Sigmoid colon (tissue), 7 donors: ENCODE measurements around the gene NMUR1. TPM values are rescaled to one million over a fixed set of nuclear protein-coding genes. Genes with fewer than 3 reads are reported as not detected.

Experiments
- DNase-seq: peaks from one replicate; pipeline ENCODE4 v3.0.0-alpha.2; 2019
- H3K27ac ChIP-seq, 4 donors: fragments of 200-600 bp; sonication (generic); one replicate each; pipeline ENCODE4 v1.5.1; 2016 to 2019; ENCODE audit warnings: mild to moderate bottlenecking in 1 of 4
- H3K27me3 ChIP-seq, 3 donors: fragments of 200-600 bp; sonication (generic); one replicate each; pipeline ENCODE4 v1.5.1; 2019; ENCODE audit warnings: mild to moderate bottlenecking in 1 of 3
- H3K36me3 ChIP-seq, 4 donors: fragments of 200-600 bp; sonication (generic); one replicate each; pipeline ENCODE4 v1.5.1; 2016 to 2019
- H3K4me1 ChIP-seq, 4 donors: fragments of 200-600 bp; sonication (generic); one replicate each; pipeline ENCODE4 v1.5.1; 2017 to 2019
- H3K4me3 ChIP-seq, 4 donors: fragments of 200-600 bp; sonication (generic); one replicate each; pipeline ENCODE4 v1.5.1; 2017 to 2019; ENCODE audit warnings: mild to moderate bottlenecking in 2 of 4, moderate library complexity in 1 of 4
- H3K9me3 ChIP-seq, 4 donors: fragments of 200-600 bp in 3 of 4; sonication (generic) in 3 of 4; one replicate each; pipeline versions ENCODE4 v1.5.1 to v1.6.1; 2013 to 2019
- EP300 ChIP-seq, 4 donors: sonication (generic); formaldehyde crosslinking; IDR thresholded peaks; one replicate each; pipeline ENCODE4 v1.6.1; 2017; ENCODE audit warnings: antibody characterized with exemption in 4 of 4
- POLR2A ChIP-seq, 2 donors: fragments of 450-650 bp; IDR thresholded peaks; one replicate each; pipeline ENCODE4 v1.6.1; 2016; ENCODE audit warnings: antibody characterized with exemption in 2 of 2, mild to moderate bottlenecking in 2 of 2, moderate library complexity in 2 of 2
- POLR2AphosphoS5 ChIP-seq, 4 donors: sonication (generic); formaldehyde crosslinking; IDR thresholded peaks; one replicate each; pipeline ENCODE4 v1.6.1; 2017; ENCODE audit warnings: antibody characterized with exemption in 4 of 4
- WGBS, 2 donors: extraction: QIAGEN DNeasy Blood & Tissue Kit; methylation state at CpG; one replicate each; pipeline ENCODE4 v1.1.7; 2013; 5-methylcytosine and 5-hydroxymethylcytosine counted together
- intact Hi-C: fragments of 100-400 bp; cut with DNase I; formaldehyde crosslinking; loops from one replicate; pipeline ENCODE4 v1.15.1; 2023
- polyA plus RNA-seq, 3 donors: library from polyadenylated mRNA; stranded (reverse); fragments of 200-250 nt; gene quantifications; one replicate each; pipeline ENCODE4 v1.2.3, GENCODE V29; 2013
- total RNA-seq, 4 donors: library from RNA; depleted of rRNA; stranded (reverse); fragments of >200 nt; gene quantifications; one replicate each; pipeline ENCODE4 v1.1.0, GENCODE V29; 2016
- TF ChIP-seq, protein P1 (sequence below), 4 experiments: fragments of 450-650 bp in 3 of 4; fragments of 200-600 bp in 1 of 4; IDR thresholded peaks; one replicate each; pipeline ENCODE4 v1.5.1; 2016 to 2019; ENCODE audit warnings: antibody characterized with exemption in 4 of 4, mild to moderate bottlenecking in 3 of 4, moderate library complexity in 2 of 4
- donor health status: healthy with polysubstance abuse.
- donor health status: Bipolar disorder and iron deficiency.
- donor health status: healthy.

The NMUR1 gene
- total and polyA plus RNA-seq, 7 donors = 0.14 to 0.36 (median 0.23) TPM; not detected in 2

DNA sequence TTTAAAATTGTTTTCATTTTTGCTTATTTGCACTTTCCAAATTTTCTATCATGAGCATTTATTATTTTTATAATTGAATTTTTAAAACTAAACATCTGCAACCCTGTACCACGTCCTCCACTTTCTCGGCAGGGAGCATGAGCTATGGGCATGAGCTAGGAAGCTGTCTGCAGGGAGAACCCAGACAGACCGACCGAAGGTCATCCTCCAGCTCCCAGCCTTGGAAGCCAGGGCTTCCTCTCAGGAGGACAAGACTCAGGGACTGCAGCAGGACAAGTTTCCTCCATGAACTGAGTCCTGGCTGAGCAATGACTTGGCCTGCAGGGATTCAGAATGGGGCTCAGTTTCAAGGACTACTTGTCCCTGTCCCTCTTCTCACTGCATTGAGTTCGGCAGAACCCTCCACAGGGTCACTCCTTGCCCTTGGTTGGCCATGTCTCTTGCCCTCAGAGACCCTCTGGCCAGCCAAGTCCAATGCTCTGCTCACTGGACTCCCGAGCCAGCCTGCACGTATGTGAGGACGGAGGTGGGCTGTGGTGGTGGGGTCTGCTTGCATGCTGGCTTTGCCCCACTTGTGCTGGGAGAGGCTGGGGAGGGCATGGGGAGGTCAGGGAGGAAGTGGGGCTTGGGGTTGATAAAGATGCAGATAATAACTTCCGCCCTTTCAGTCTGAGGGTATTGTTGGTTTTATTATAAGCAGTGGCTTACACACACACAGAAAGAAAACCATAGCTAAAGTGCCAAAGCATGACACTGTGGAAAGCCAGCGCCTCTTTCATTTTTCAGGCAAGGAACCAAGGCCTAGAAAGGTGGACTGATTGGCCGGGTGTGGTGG lies 6.6 kb downstream of the NMUR1 start:
- Histone ChIP-seq H3K9me3 (no peaks in the 10 kb centered on the region), H3K36me3 (no peaks in the 10 kb centered on the region), H3K4me3 (no peak overlapping the region), H3K27ac (no peak overlapping the region), H3K27me3 (no peaks in the 10 kb centered on the region), H3K4me1 (no peaks in the 10 kb centered on the region)
- intact Hi-C loops = no loop called here
- no peak for TF ChIP-seq POLR2AphosphoS5 (IDR thresholded peaks at IDR 0.05)
- no peak for TF ChIP-seq POLR2A (IDR thresholded peaks at IDR 0.05)
- no peak for TF ChIP-seq EP300 (IDR thresholded peaks at IDR 0.05)
- TF ChIP-seq, protein P1, sequence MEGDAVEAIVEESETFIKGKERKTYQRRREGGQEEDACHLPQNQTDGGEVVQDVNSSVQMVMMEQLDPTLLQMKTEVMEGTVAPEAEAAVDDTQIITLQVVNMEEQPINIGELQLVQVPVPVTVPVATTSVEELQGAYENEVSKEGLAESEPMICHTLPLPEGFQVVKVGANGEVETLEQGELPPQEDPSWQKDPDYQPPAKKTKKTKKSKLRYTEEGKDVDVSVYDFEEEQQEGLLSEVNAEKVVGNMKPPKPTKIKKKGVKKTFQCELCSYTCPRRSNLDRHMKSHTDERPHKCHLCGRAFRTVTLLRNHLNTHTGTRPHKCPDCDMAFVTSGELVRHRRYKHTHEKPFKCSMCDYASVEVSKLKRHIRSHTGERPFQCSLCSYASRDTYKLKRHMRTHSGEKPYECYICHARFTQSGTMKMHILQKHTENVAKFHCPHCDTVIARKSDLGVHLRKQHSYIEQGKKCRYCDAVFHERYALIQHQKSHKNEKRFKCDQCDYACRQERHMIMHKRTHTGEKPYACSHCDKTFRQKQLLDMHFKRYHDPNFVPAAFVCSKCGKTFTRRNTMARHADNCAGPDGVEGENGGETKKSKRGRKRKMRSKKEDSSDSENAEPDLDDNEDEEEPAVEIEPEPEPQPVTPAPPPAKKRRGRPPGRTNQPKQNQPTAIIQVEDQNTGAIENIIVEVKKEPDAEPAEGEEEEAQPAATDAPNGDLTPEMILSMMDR (IDR thresholded peaks at IDR 0.05) = no peak
- WGBS, 2 donors = 66 to 77% methylated on average over 11 of the region's 11 CpGs
- peak; percentile 53 for DNase-seq

DNA sequence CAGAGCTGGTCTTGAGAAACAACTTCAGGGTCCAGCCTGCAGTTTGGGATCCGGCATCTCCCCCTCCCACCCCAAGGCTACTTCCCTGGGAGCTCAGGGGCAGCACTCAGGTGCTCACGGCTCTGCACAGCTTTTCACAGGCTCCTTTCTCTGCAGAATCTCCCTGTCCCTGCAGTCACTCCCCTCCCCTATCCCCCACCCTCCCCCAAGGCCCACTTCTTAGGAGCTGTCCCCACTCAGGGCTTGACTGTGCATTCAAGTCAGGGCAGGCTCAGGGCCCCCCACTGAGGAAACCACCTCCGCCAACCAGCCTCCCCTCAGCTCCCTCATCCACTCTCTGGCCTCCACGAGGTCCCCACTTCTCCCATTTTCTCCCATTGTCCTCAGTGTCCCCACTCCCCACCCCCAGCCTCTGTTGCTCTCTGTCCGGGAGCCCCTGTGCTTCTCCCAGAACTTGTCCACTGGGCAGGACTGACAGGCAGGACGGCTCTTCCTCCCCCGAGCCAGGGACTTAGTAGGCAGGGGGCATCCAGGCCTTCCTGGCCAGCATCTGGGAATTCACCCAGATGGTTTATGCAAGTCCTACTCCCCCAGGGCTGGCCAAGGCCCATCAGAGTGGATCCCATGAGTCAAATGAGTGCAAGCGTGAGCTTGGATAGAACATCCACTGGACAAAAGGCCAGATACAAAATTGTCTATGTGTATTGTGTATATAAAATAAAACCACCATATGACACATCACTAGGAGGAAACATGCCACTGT lies 7.6 kb downstream of the NMUR1 start:
- 85 to 90% methylated on average over 8 of the region's 8 CpGs for WGBS, 2 donors
- Histone ChIP-seq H3K27me3 (no peaks in the 10 kb centered on the region), H3K36me3 (no peaks in the 10 kb centered on the region), H3K4me1 (no peaks in the 10 kb centered on the region), H3K4me3 (no peak overlapping the region), H3K27ac (no peak overlapping the region), H3K9me3 (no peaks in the 10 kb centered on the region)
- intact Hi-C loops = no loop called here
- TF ChIP-seq EP300 (IDR thresholded peaks at IDR 0.05) = no peak
- no peak for TF ChIP-seq POLR2A (IDR thresholded peaks at IDR 0.05)
- TF ChIP-seq, protein P1 (IDR thresholded peaks at IDR 0.05) = no peak
- no peak for TF ChIP-seq POLR2AphosphoS5 (IDR thresholded peaks at IDR 0.05)
- peak; percentile 50 for DNase-seq

DNA sequence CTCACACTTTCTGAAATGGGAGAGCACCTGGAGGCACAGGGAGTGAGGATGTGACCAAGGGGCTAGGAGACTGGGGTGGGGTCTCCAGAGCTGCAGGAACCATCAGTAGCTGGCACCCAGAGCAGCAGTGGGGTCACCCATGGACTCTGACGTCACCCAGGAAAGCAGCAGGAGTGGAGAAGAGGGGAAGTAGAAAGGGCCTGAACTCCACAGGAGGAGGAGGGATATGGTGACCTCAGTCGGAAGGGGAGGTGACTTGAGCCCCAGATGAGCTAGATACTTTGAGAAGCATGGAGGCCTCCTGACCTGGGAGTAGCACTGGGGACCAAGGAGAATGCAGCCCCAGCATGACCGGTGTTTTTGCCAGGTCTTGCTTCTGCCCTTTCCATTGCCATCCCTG lies 8.8 kb downstream of the NMUR1 start:
- Histone ChIP-seq H3K27me3 (no peaks in the 10 kb centered on the region), H3K4me3 (no peak overlapping the region), H3K27ac (no peak overlapping the region), H3K4me1 (no peaks in the 10 kb centered on the region), H3K9me3 (no peaks in the 10 kb centered on the region), H3K36me3 (no peaks in the 10 kb centered on the region)
- intact Hi-C loops = no loop called here
- 78 to 82% methylated on average over 3 of the region's 3 CpGs for WGBS, 2 donors
- DNase-seq = peak; percentile 26
- TF ChIP-seq POLR2AphosphoS5 (IDR thresholded peaks at IDR 0.05) (no peak), POLR2A (IDR thresholded peaks at IDR 0.05) (no peak), EP300 (IDR thresholded peaks at IDR 0.05) (no peak)
- TF ChIP-seq, protein P1 (IDR thresholded peaks at IDR 0.05) = no peak

DNA sequence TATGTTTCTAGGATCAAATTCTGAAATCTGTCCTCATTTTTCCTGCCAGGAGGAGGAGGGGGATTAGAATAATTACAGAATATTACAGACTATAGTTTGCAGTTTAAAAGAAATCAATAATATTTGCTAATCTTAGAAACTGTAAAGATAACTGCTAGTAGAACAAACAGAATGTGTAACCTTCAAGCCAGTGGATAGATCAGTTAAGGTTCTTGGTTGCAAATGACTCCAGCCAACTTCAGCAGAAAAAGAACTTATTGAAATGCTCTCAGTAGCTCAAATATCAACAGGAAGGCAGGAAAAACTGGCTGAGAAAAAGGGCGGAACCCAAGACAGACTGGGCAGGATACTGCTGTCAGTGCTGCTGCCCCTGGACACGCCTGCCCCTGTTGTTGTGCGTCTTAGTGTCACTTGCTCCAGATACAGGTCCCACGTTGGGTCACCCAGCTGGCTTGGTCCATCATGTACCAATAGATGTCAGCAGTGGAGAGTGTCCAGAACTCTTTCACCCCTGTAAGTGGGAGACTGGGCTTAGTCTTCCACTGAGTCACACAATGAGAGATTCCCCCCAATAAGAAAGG lies 10.2 kb downstream of the NMUR1 start:
- peak; percentile 30 for DNase-seq
- H3K27ac ChIP-seq = no peak overlapping the region
- no peak for TF ChIP-seq POLR2A (IDR thresholded peaks at IDR 0.05)
- peaks cover 0 to under 1% (median under 1%) of the 10 kb centered on the region in 4 donors for H3K4me1 ChIP-seq
- intact Hi-C loops = loop anchor here (5.0 kb wide), 1 partner anchor 37 kb away; no protein-coding TSS in a partner anchor
- H3K9me3 ChIP-seq = no peaks in the 10 kb centered on the region
- no peaks in the 10 kb centered on the region for H3K36me3 ChIP-seq
- no peaks in the 10 kb centered on the region for H3K27me3 ChIP-seq
- H3K4me3 ChIP-seq = no peak overlapping the region
- 66 to 78% methylated on average over 4 of the region's 4 CpGs for WGBS, 2 donors

DNA sequence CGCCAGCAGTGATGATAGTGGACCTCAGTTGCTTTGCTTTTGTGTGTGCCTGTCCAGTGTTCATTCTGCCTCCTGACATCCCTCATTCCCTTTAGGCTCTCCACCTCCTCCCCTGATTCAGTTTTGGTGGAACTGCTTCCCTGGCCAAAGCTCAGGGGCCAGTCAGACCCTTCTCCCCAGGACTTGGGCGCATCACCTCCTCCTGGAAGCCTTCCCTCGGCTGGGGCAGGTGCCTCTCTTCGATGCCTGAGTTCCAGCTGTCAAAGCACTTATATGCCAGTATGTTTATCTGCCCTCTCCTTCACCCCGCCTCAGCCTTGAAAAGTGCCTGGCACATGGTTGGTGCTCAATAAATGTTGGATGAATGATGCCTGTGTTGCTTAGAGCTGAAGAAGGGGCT lies 11.5 kb downstream of the NMUR1 start:
- peaks cover 0 to 5% (median 2%) of the 10 kb centered on the region in 4 donors for H3K4me1 ChIP-seq
- H3K27ac ChIP-seq = no peak overlapping the region
- no peak overlapping the region for H3K4me3 ChIP-seq
- no peaks in the 10 kb centered on the region for H3K36me3 ChIP-seq
- DNase-seq = peak; percentile 32
- H3K9me3 ChIP-seq = no peaks in the 10 kb centered on the region
- 64 to 86% methylated on average over 5 of the region's 5 CpGs for WGBS, 2 donors
- no peaks in the 10 kb centered on the region for H3K27me3 ChIP-seq
- TF ChIP-seq EP300 (IDR thresholded peaks at IDR 0.05) (no peak), POLR2AphosphoS5 (IDR thresholded peaks at IDR 0.05) (no peak), POLR2A (IDR thresholded peaks at IDR 0.05) (no peak)
- TF ChIP-seq, protein P1 (IDR thresholded peaks at IDR 0.05) = no peak
- intact Hi-C loops = loop anchor here (5.0 kb wide), 1 partner anchor 39 kb away; no protein-coding TSS in a partner anchor
